ENCODE data around the gene POLR3F. TPM values are rescaled to one million over a fixed set of nuclear protein-coding genes. Genes with fewer than 3 reads are reported as not detected.

POLR3F gene
- 1 to 10 TPM; 4.5 to 4.7 TPM for total RNA-seq
- long read RNA-seq, partial matches to known transcripts: 0 of 4 reads
- long read RNA-seq, other reads (novel, unspliced or antisense): 0 of 4 reads

- ATAC-seq (peak; percentile 100), DNase-seq (peak; percentile 95 to 97)
- intact Hi-C loops (cut with DNase I, micrococcal nuclease): no loop called here
Observed at GRCh38 chr20:18466894-18467730, at the start of gene POLR3F, which contains the start of gene DZANK1. Gene POLR3F (plus strand): TSS chr20:18467390. CDS start chr20:18467507, 117 bp downstream. Gene DZANK1 (minus strand): TSS chr20:18467030. CDS start chr20:18465358, 1,672 bp downstream.

- ATAC-seq: no peak
- no peak for DNase-seq
- intact Hi-C loops (cut with DNase I, micrococcal nuclease): no loop called here
Observed at GRCh38 chr20:18421608-18422007, 45.6 kb upstream of the POLR3F start.

- intact Hi-C loops (cut with DNase I, micrococcal nuclease): no loop called here
- no peak for ATAC-seq
- no peak for DNase-seq
Observed at GRCh38 chr20:18427214-18427613, 40.0 kb upstream of the POLR3F start.

- peak; percentile 83 for ATAC-seq
- intact Hi-C loops (cut with DNase I, micrococcal nuclease): no loop called here
- DNase-seq: peak; percentile 72 to 81
Observed at GRCh38 chr20:18428490-18429173, 38.6 kb upstream of the POLR3F start.

GRCh38 chr20:18430172-18430826 is 36.9 kb upstream of the POLR3F start:
- DNase-seq (no peak), ATAC-seq (peak; percentile 93)
- intact Hi-C loops (cut with DNase I, micrococcal nuclease): no loop called here

- DNase-seq: no peak
- intact Hi-C loops (cut with DNase I, micrococcal nuclease): no loop called here
- ATAC-seq: no peak
Observed at GRCh38 chr20:18431206-18431605, 36.0 kb upstream of the POLR3F start.

GRCh38 chr20:18436847-18437246 is 30.3 kb upstream of the POLR3F start:
- ATAC-seq (no peak), DNase-seq (no peak)
- intact Hi-C loops (cut with DNase I, micrococcal nuclease): no loop called here

- intact Hi-C loops (cut with DNase I, micrococcal nuclease): no loop called here
- no peak for DNase-seq
- no peak for ATAC-seq
Observed at GRCh38 chr20:18440403-18440802, 26.8 kb upstream of the POLR3F start.

GRCh38 chr20:18443886-18444285 is 23.3 kb upstream of the POLR3F start:
- no peak for DNase-seq
- no peak for ATAC-seq
- intact Hi-C loops (cut with DNase I, micrococcal nuclease): no loop called here

- intact Hi-C loops (cut with DNase I, micrococcal nuclease): no loop called here
- no peak for ATAC-seq
Observed at GRCh38 chr20:18456600-18456999, 10.6 kb upstream of the POLR3F start.

GRCh38 chr20:18465536-18466200 is 1.5 kb upstream of the POLR3F start:
- intact Hi-C loops (cut with DNase I, micrococcal nuclease): no loop called here
- DNase-seq (no peak), ATAC-seq (no peak)

More at GRCh38 chr20:18456600-18456999, 10.6 kb upstream of the POLR3F start:
- no peak for DNase-seq

- ATAC-seq (peak; percentile 31), DNase-seq (no peak)
- intact Hi-C loops (cut with DNase I, micrococcal nuclease): no loop called here
Observed at GRCh38 chr20:18466574-18466893, 656 bp upstream of the POLR3F start.

GRCh38 chr20:18477218-18477617 is 10.0 kb downstream of the POLR3F start:
- intact Hi-C loops (cut with DNase I, micrococcal nuclease): no loop called here
- no peak for DNase-seq
- ATAC-seq: no peak

- no peak for DNase-seq
- intact Hi-C loops (cut with DNase I, micrococcal nuclease): no loop called here
- ATAC-seq: no peak
Observed at GRCh38 chr20:18477821-18478220, 10.6 kb downstream of the POLR3F start.

GRCh38 chr20:18481596-18481995 is 14.4 kb downstream of the POLR3F start:
- DNase-seq (no peak), ATAC-seq (no peak)
- intact Hi-C loops (cut with DNase I, micrococcal nuclease): no loop called here

- no peak for ATAC-seq
- no peak for DNase-seq
- intact Hi-C loops (cut with DNase I, micrococcal nuclease): no loop called here
Observed at GRCh38 chr20:18488301-18488700, 21.1 kb downstream of the POLR3F start.

- intact Hi-C loops (cut with DNase I, micrococcal nuclease): no loop called here
- DNase-seq (no peak), ATAC-seq (no peak)
Observed at GRCh38 chr20:18496042-18496441, 28.9 kb downstream of the POLR3F start.

GRCh38 chr20:18496740-18497592 is 29.8 kb downstream of the POLR3F start, which contains the start of gene RBBP9:
Gene RBBP9 (minus strand): TSS chr20:18497225. CDS start chr20:18497167, 58 bp downstream.
- intact Hi-C loops (cut with DNase I, micrococcal nuclease): no loop called here
- peak; percentile 100 for ATAC-seq
- DNase-seq: peak; percentile 84 to 90
